Progenitor cell of endocrine pancreas (in vitro differentiated cells): Measurements from ENCODE around the gene MTHFD1L. TPM values are rescaled to one million over a fixed set of nuclear protein-coding genes. Genes with fewer than 3 reads are reported as not detected.

ENCODE experiments used
- DNase-seq: peaks from one replicate; pipeline ENCODE4 v3.0.0; 2021; ENCODE audit warnings: low spot score; ENCODE audit not compliant: unreplicated experiment
- H3K27ac Mint-ChIP-seq: 2 replicates; pipeline ENCODE4 v1.8.0; 2021; ENCODE audit warnings: mild to moderate bottlenecking, moderate library complexity, mixed read lengths
- H3K27me3 Mint-ChIP-seq: 2 replicates; pipeline ENCODE4 v1.8.0; 2021; ENCODE audit warnings: mixed read lengths
- H3K36me3 Mint-ChIP-seq: 2 replicates; pipeline ENCODE4 v1.8.0; 2022; ENCODE audit warnings: mixed read lengths; ENCODE audit not compliant: insufficient read depth
- H3K4me1 Mint-ChIP-seq: 2 replicates; pipeline ENCODE4 v1.8.0; 2021; ENCODE audit warnings: low read depth, mixed read lengths
- H3K4me3 Mint-ChIP-seq: 2 replicates; pipeline ENCODE4 v1.8.0; 2021; ENCODE audit warnings: low read depth, mild to moderate bottlenecking, moderate library complexity, mixed read lengths
- H3K9me3 Mint-ChIP-seq: 2 replicates; pipeline ENCODE4 v1.8.0; 2021; ENCODE audit warnings: low read depth, mixed read lengths
- CTCF ChIP-seq: fragments of 200-600 bp; sonication (generic); IDR thresholded peaks from one replicate; pipeline ENCODE4 v1.5.0; 2021; ENCODE audit warnings: antibody characterized with exemption, mild to moderate bottlenecking; ENCODE audit not compliant: unreplicated experiment
- total RNA-seq: library from RNA; stranded (reverse); gene quantifications from 2 replicates; pipeline ENCODE4 v1.2.1, GENCODE V29; 2021

The MTHFD1L gene
- total RNA-seq, 1 donor from 2014 or later = 37.4 TPM

- H3K27me3 Mint-ChIP-seq = no peaks in the 10 kb centered on the region
- no peak overlapping the region for H3K4me3 Mint-ChIP-seq
Observed at GRCh38 chr6:151087861-151088598, 222.5 kb downstream of the MTHFD1L start.

GRCh38 chr6:151088599-151088935 lies 223.1 kb downstream of the MTHFD1L start:
- H3K4me3 Mint-ChIP-seq = no peak overlapping the region
- DNase-seq = no peak
- H3K36me3 Mint-ChIP-seq = peaks cover 6% of the 10 kb centered on the region
- no peaks in the 10 kb centered on the region for H3K9me3 Mint-ChIP-seq
- no peak overlapping the region for H3K27ac Mint-ChIP-seq
- TF ChIP-seq CTCF = no peak
- H3K27me3 Mint-ChIP-seq = no peaks in the 10 kb centered on the region
- peaks cover 16% of the 10 kb centered on the region for H3K4me1 Mint-ChIP-seq

More at GRCh38 chr6:151087861-151088598, 222.5 kb downstream of the MTHFD1L start:
- peaks cover 5% of the 10 kb centered on the region for H3K36me3 Mint-ChIP-seq
- no peak for TF ChIP-seq CTCF
- H3K9me3 Mint-ChIP-seq = no peaks in the 10 kb centered on the region
- no peak overlapping the region for H3K27ac Mint-ChIP-seq
- DNase-seq = no peak
- peaks cover 16% of the 10 kb centered on the region for H3K4me1 Mint-ChIP-seq

- no peaks in the 10 kb centered on the region for H3K27me3 Mint-ChIP-seq
- H3K27ac Mint-ChIP-seq = no peak overlapping the region
- no peak overlapping the region for H3K4me3 Mint-ChIP-seq
- no peak for TF ChIP-seq CTCF
- DNase-seq = no peak
- H3K4me1 Mint-ChIP-seq = peaks cover 16% of the 10 kb centered on the region
- H3K9me3 Mint-ChIP-seq = no peaks in the 10 kb centered on the region
- H3K36me3 Mint-ChIP-seq = peaks cover 8% of the 10 kb centered on the region
Observed at GRCh38 chr6:151088963-151089362, 223.5 kb downstream of the MTHFD1L start.

DNA sequence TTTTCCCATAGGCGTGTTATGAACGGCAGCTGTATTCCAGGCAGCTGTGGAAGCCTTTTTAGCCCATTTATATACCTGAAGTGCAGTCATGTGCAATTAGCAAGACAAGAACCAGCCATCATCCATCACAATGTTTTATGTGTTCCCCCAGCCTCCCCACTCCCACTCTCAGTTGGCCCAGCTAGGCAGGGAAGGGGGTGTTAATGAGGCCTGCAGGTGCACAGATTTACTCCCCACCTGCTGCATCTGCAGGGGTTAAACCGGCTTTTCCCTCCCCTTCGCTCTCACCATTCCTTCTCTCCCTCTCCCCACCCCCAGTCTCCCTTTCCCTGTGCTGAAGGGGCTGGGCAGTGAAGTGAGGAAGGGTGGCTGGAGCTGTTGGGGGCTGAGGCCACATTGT lies 224.5 kb downstream of the MTHFD1L start:
- H3K4me1 Mint-ChIP-seq = peaks cover 16% of the 10 kb centered on the region

DNA sequence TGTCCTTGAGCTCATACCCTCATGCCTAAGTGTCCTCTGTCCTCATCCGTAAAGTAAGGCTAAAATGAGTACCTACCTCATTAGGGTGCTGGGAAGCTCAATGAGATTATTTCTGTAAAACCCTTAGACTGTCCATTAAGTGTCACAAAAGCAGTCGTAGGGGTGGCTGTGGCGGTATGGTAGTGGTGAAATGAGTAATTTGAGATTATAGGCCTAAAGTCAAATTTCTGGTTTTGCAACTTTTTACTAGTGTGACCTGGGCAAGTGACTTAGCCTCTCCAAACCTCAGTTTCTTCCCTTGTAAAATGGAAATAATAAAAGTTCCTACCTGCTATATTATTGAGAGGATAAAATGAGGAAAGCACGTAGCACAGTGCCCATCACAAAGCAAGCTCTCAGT lies 226.1 kb downstream of the MTHFD1L start:
- Mint-ChIP-seq H3K36me3 (peaks cover 11% of the 10 kb centered on the region), H3K4me1 (peaks cover 17% of the 10 kb centered on the region), H3K27me3 (no peaks in the 10 kb centered on the region), H3K27ac (no peak overlapping the region), H3K9me3 (no peaks in the 10 kb centered on the region), H3K4me3 (no peak overlapping the region)
- TF ChIP-seq CTCF = no peak
- no peak for DNase-seq

More for the DNA sequence above, 224.5 kb downstream of the MTHFD1L start:
- H3K27me3 Mint-ChIP-seq = no peaks in the 10 kb centered on the region
- TF ChIP-seq CTCF = no peak
- DNase-seq = no peak
- peaks cover 10% of the 10 kb centered on the region for H3K36me3 Mint-ChIP-seq
- no peaks in the 10 kb centered on the region for H3K9me3 Mint-ChIP-seq
- no peak overlapping the region for H3K4me3 Mint-ChIP-seq
- no peak overlapping the region for H3K27ac Mint-ChIP-seq
